Measurements from ENCODE around the gene C10orf71. TPM values are rescaled to one million over a fixed set of nuclear protein-coding genes. Genes with fewer than 3 reads are reported as not detected.

C10orf71 gene
- total and polyA plus RNA-seq, 2 donors from 2014 or later = 0.28 TPM; not detected in 1

- H3K27me3 ChIP-seq (ENCODE audit: control insufficient read depth, insufficient read depth, low read length) = no peaks in the 10 kb centered on the region
- H3K27ac ChIP-seq (ENCODE audit: low read depth in 2 of 2, low read length in 2 of 2) = no peak overlapping the region
- intact Hi-C loops (cut with DNase I) = no loop called here
- no peaks in the 10 kb centered on the region for H3K36me3 ChIP-seq (ENCODE audit: control insufficient read depth in 2 of 3, insufficient read depth in 3 of 3, low read length in 3 of 3)
- no peak overlapping the region for H3K9ac ChIP-seq (ENCODE audit: low read length in 3 of 3)
- no peaks in the 10 kb centered on the region for H3K4me1 ChIP-seq (ENCODE audit: control insufficient read depth in 2 of 3, insufficient read depth in 2 of 3, low read depth in 1 of 3, low read length in 3 of 3)
- peaks cover 0 to 4% (median 0%) of the 10 kb centered on the region in 3 donors for H3K9me3 ChIP-seq (ENCODE audit: control insufficient read depth in 2 of 3, insufficient read depth in 1 of 3, low read length in 3 of 3)
- no peak for DNase-seq
- H3K4me3 ChIP-seq (ENCODE audit: low read length in 3 of 3) = no peak overlapping the region
- TF ChIP-seq, protein P1, sequence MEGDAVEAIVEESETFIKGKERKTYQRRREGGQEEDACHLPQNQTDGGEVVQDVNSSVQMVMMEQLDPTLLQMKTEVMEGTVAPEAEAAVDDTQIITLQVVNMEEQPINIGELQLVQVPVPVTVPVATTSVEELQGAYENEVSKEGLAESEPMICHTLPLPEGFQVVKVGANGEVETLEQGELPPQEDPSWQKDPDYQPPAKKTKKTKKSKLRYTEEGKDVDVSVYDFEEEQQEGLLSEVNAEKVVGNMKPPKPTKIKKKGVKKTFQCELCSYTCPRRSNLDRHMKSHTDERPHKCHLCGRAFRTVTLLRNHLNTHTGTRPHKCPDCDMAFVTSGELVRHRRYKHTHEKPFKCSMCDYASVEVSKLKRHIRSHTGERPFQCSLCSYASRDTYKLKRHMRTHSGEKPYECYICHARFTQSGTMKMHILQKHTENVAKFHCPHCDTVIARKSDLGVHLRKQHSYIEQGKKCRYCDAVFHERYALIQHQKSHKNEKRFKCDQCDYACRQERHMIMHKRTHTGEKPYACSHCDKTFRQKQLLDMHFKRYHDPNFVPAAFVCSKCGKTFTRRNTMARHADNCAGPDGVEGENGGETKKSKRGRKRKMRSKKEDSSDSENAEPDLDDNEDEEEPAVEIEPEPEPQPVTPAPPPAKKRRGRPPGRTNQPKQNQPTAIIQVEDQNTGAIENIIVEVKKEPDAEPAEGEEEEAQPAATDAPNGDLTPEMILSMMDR (IDR thresholded peaks at IDR 0.05; ENCODE audit: borderline replicate concordance, extremely low read depth, insufficient read depth) = no peak
- no peak for FAIRE-seq
Observed at GRCh38 chr10:49344840-49345239, 45.9 kb downstream of the C10orf71 start.

- FAIRE-seq (no peak), DNase-seq (no peak)
- TF ChIP-seq, protein P1 (IDR thresholded peaks at IDR 0.05; ENCODE audit: borderline replicate concordance, extremely low read depth, insufficient read depth) = no peak
- no peak overlapping the region for H3K4me3 ChIP-seq (ENCODE audit: low read length in 3 of 3)
- no peak overlapping the region for H3K9ac ChIP-seq (ENCODE audit: low read length in 3 of 3)
- no peaks in the 10 kb centered on the region for H3K4me1 ChIP-seq (ENCODE audit: control insufficient read depth in 2 of 3, insufficient read depth in 2 of 3, low read depth in 1 of 3, low read length in 3 of 3)
- H3K9me3 ChIP-seq (ENCODE audit: control insufficient read depth in 2 of 3, insufficient read depth in 1 of 3, low read length in 3 of 3) = peaks cover 0 to 11% (median 0%) of the 10 kb centered on the region in 3 donors
- H3K36me3 ChIP-seq (ENCODE audit: control insufficient read depth in 2 of 3, insufficient read depth in 3 of 3, low read length in 3 of 3) = no peaks in the 10 kb centered on the region
- H3K27ac ChIP-seq (ENCODE audit: low read depth in 2 of 2, low read length in 2 of 2) = no peak overlapping the region
- no peaks in the 10 kb centered on the region for H3K27me3 ChIP-seq (ENCODE audit: control insufficient read depth, insufficient read depth, low read length)
- intact Hi-C loops (cut with DNase I) = no loop called here
Observed at GRCh38 chr10:49347342-49347741, 48.4 kb downstream of the C10orf71 start.

DNA sequence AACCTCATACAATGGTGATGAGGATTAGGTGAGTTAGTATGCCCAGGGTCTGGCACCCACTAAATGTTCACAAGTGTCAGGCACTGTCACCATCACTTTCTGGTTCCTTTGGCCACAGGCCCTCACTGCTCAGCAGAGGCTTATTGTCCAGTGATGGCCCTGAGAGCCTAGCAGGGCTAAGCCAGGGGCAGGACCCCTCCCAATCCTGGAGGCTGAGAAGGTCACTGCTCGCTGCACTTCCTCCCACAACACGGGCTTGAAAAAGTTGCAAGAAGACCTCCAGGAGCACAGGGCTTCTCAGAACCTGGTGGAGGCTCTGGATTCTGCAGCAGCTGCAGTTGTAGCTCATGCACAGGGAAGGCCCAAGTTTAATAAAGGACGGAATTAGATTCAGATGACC lies 48.9 kb downstream of the C10orf71 start:
- TF ChIP-seq, protein P1 (IDR thresholded peaks at IDR 0.05; ENCODE audit: borderline replicate concordance, extremely low read depth, insufficient read depth) = no peak
- Histone ChIP-seq H3K36me3 (ENCODE audit: control insufficient read depth in 2 of 3, insufficient read depth in 3 of 3, low read length in 3 of 3) (no peaks in the 10 kb centered on the region), H3K4me1 (ENCODE audit: control insufficient read depth in 2 of 3, insufficient read depth in 2 of 3, low read depth in 1 of 3, low read length in 3 of 3) (no peaks in the 10 kb centered on the region), H3K27me3 (ENCODE audit: control insufficient read depth, insufficient read depth, low read length) (no peaks in the 10 kb centered on the region), H3K9ac (ENCODE audit: low read length in 3 of 3) (no peak overlapping the region), H3K4me3 (ENCODE audit: low read length in 3 of 3) (no peak overlapping the region), H3K27ac (ENCODE audit: low read depth in 2 of 2, low read length in 2 of 2) (no peak overlapping the region), H3K9me3 (ENCODE audit: control insufficient read depth in 2 of 3, insufficient read depth in 1 of 3, low read length in 3 of 3) (peaks cover 0 to 11% (median 0%) of the 10 kb centered on the region in 3 donors)
- DNase-seq = no peak
- intact Hi-C loops (cut with DNase I) = no loop called here
- no peak for FAIRE-seq

DNA sequence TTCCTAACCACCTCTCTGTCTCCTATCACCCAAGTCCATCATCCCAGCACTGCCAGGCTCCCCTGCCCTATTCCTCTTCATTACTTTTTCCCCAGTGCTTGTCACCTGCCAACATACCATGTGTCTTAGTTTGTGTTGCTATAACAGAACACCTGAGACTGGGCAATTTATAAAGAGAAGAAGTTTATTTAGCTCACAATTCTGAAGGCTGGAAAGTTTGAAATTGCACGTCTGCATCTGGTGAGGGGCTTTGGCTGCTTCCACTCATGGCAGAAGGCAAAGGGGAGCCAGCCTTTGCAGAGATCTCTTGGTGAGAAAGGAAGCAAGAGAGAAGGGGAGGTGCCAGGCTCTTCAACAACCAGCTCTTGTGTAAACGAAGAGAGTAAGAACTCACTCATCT lies 49.6 kb downstream of the C10orf71 start:
- H3K27me3 ChIP-seq (ENCODE audit: control insufficient read depth, insufficient read depth, low read length) = no peaks in the 10 kb centered on the region
- TF ChIP-seq, protein P1 (IDR thresholded peaks at IDR 0.05; ENCODE audit: borderline replicate concordance, extremely low read depth, insufficient read depth) = no peak
- DNase-seq (no peak), FAIRE-seq (no peak)
- H3K4me3 ChIP-seq (ENCODE audit: low read length in 3 of 3) = no peak overlapping the region
- no peak overlapping the region for H3K9ac ChIP-seq (ENCODE audit: low read length in 3 of 3)
- H3K9me3 ChIP-seq (ENCODE audit: control insufficient read depth in 2 of 3, insufficient read depth in 1 of 3, low read length in 3 of 3) = peaks cover 0 to 11% (median 0%) of the 10 kb centered on the region in 3 donors
- intact Hi-C loops (cut with DNase I) = no loop called here
- no peaks in the 10 kb centered on the region for H3K36me3 ChIP-seq (ENCODE audit: control insufficient read depth in 2 of 3, insufficient read depth in 3 of 3, low read length in 3 of 3)
- H3K4me1 ChIP-seq (ENCODE audit: control insufficient read depth in 2 of 3, insufficient read depth in 2 of 3, low read depth in 1 of 3, low read length in 3 of 3) = no peaks in the 10 kb centered on the region
- no peak overlapping the region for H3K27ac ChIP-seq (ENCODE audit: low read depth in 2 of 2, low read length in 2 of 2)
